Endothelial cell of umbilical vein (primary cell): ENCODE results near the gene PRDM16.

ENCODE experiments used
- EZH2 ChIP-seq: IDR thresholded peaks from 2 replicates; pipeline ENCODE4 v1.6.1; 2012; ENCODE audit warnings: borderline replicate concordance, low read depth, mild to moderate bottlenecking, moderate library complexity, low read length, inconsistent platforms; ENCODE audit not compliant: severe bottlenecking
- TF ChIP-seq, protein P1 (sequence below), 2 donors: IDR thresholded peaks; 1 replicate in 1 of 2; 2 replicates in 1 of 2; pipeline ENCODE4 v1.5.1; 2011; ENCODE audit warnings: low read length in 2 of 2, mild to moderate bottlenecking in 2 of 2, moderate library complexity in 2 of 2, control low read depth in 1 of 2, inconsistent platforms in 1 of 2, low read depth in 1 of 2; ENCODE audit not compliant: insufficient read depth in 1 of 2; ENCODE audit errors: extremely low read depth in 1 of 2

GRCh38 chr1:3370856-3371703, 302.1 kb downstream of the PRDM16 start:
- no peak for TF ChIP-seq EZH2
- TF ChIP-seq, protein P1, sequence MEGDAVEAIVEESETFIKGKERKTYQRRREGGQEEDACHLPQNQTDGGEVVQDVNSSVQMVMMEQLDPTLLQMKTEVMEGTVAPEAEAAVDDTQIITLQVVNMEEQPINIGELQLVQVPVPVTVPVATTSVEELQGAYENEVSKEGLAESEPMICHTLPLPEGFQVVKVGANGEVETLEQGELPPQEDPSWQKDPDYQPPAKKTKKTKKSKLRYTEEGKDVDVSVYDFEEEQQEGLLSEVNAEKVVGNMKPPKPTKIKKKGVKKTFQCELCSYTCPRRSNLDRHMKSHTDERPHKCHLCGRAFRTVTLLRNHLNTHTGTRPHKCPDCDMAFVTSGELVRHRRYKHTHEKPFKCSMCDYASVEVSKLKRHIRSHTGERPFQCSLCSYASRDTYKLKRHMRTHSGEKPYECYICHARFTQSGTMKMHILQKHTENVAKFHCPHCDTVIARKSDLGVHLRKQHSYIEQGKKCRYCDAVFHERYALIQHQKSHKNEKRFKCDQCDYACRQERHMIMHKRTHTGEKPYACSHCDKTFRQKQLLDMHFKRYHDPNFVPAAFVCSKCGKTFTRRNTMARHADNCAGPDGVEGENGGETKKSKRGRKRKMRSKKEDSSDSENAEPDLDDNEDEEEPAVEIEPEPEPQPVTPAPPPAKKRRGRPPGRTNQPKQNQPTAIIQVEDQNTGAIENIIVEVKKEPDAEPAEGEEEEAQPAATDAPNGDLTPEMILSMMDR (IDR thresholded peaks at IDR 0.05; ENCODE audit: extremely low read depth in 1 of 2, insufficient read depth in 1 of 2, low read depth in 1 of 2, low read length in 2 of 2), result no peak
